Activated CD4-positive, alpha-beta memory T cell treated with anti-CD3 and anti-CD28 coated beads, Interleukin-2, amount 10 ng/mL, durations not matched to agents 7 days and 5 days (primary cell): ENCODE results near the gene VPS41. TPM values are rescaled to one million over a fixed set of nuclear protein-coding genes. Genes with fewer than 3 reads are reported as not detected.
"Not testable (repeated sequence)": the region's sequence is repeated elsewhere in the genome, so short reads cannot be mapped to it uniquely, and the experiment has no call there.

ENCODE experiments used
- CTCF ChIA-PET: fragments of 350-600 bp; sonication (Branson Sonifier 250); formaldehyde crosslinking; loops from one replicate; lab custom pipeline; 2021; ENCODE audit warnings: antibody characterized with exemption, inconsistent platforms; lab: Charles Lee
- POLR2A ChIA-PET: fragments of 350-600 bp; sonication (Branson Sonifier 250); formaldehyde crosslinking; loops from one replicate; lab custom pipeline; 2021; ENCODE audit warnings: antibody characterized with exemption; lab: Charles Lee
- DNase-seq: peaks from one replicate; pipeline ENCODE4 v3.0.0-alpha.2; 2020
- H3K27ac Mint-ChIP-seq: one replicate; pipeline ENCODE4 v1.8.0; 2021; ENCODE audit warnings: mild to moderate bottlenecking, mixed read lengths
- H3K27me3 Mint-ChIP-seq: one replicate; pipeline ENCODE4 v1.8.0; 2021; ENCODE audit warnings: mixed read lengths
- H3K36me3 Mint-ChIP-seq: one replicate; pipeline ENCODE4 v1.8.0; 2021; ENCODE audit warnings: low read depth, mixed read lengths
- H3K4me1 Mint-ChIP-seq: one replicate; pipeline ENCODE4 v1.8.0; 2021; ENCODE audit warnings: mixed read lengths
- H3K4me3 Mint-ChIP-seq: one replicate; pipeline ENCODE4 v1.8.0; 2021; ENCODE audit warnings: mild to moderate bottlenecking, mixed read lengths
- H3K9me3 Mint-ChIP-seq: one replicate; pipeline ENCODE4 v1.8.0; 2021; ENCODE audit warnings: mixed read lengths
- total RNA-seq, 2 experiments: library from RNA; stranded (reverse); gene quantifications; one replicate each; pipeline ENCODE4 v1.2.3, GENCODE V29; 2021

The VPS41 gene
- total RNA-seq, 2 experiments from 2014 or later, result 52.8 to 54.8 TPM

DNA sequence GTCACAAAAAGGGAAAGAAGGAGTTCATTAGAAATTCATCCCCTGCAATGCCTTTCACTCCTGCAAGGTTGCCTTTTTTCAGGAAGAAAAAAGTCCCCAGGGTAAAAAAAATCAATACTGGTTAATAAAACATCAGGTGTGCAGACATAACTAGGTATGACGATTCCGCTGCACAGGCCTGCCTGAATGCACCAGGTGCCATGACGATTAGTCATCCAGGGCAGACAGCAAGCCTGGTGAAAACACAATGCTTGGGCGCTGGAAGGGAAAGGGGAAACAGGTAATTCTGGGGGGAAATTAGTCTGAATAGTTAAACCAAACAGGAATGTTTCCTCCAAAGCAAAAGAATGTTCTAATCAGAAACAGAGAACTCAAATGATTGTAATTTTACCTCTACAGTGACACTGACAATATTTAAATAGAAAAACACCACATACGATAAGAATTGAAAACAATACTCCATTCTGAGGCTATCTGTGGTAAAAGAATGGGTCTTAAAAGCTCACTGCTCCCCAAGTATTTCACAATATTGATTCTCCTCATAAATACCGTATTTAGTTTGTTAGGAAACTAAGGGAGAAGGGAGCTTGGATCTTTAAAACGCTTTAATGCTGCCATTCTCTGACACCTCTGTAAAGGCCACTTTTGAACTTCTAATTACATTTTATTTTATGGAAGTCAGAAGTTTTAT is 45.2 kb downstream of the VPS41 start:
- H3K4me3 Mint-ChIP-seq, result no peak overlapping the region
- H3K27ac Mint-ChIP-seq, result no peak overlapping the region
- POLR2A ChIA-PET, result no interaction called here
- no peak for DNase-seq
- H3K36me3 Mint-ChIP-seq, result peaks cover 11% of the 10 kb centered on the region
- CTCF ChIA-PET, result no interaction called here
- no peaks in the 10 kb centered on the region for H3K4me1 Mint-ChIP-seq
- H3K9me3 Mint-ChIP-seq, result no peaks in the 10 kb centered on the region
- no peaks in the 10 kb centered on the region for H3K27me3 Mint-ChIP-seq

DNA sequence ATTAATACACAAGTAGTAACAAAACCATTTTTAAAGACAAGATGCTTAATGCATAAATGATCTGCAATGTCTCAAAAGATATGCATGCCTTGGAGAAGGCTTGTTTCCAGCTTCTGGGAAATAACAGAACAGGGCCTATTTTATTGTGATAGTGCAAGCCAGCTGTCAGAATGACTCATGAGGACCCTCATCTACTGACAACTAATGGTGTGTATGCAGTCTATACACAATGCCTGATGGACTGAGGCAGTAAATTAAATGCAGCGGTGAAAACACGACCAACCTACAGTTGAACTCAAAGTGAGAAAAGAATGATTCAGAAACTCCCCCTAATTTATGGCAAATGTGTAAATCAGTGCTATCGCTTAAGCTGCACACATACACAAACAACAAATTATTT is 46.3 kb downstream of the VPS41 start:
- Mint-ChIP-seq H3K27ac (no peak overlapping the region), H3K36me3 (peaks cover 11% of the 10 kb centered on the region), H3K4me3 (no peak overlapping the region), H3K27me3 (no peaks in the 10 kb centered on the region), H3K9me3 (no peaks in the 10 kb centered on the region), H3K4me1 (no peaks in the 10 kb centered on the region)
- DNase-seq, result no peak
- POLR2A ChIA-PET, result no interaction called here
- CTCF ChIA-PET, result no interaction called here

DNA sequence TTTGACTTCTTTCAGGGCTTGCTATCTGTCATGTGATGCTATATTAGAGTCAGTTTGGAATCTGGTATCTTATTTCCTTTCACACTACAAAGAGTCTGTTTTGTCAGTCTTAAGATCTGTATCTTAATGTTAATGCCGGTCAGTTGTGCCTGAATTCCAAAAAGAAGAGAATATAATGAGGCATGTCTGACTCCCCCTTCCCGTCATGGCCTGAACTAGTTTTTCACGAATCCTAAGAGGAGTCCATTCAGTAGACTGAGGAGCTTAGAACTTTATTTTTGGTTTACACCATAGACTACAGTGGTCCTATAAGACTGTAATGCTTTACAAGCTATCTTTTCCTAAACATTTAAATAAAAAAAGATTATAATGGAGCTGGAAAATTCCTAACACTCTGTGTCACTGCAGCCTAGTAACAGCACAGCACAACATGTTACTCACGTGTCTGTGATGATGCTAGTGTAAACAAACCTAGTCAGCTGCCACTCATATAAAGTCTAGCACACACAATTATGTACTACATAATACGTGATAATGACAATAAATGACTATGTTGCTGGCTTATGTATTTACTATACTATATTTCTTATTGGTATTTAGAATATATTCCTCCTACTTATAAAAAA is 50.6 kb downstream of the VPS41 start:
- H3K9me3 Mint-ChIP-seq, result no peaks in the 10 kb centered on the region
- no peaks in the 10 kb centered on the region for H3K27me3 Mint-ChIP-seq
- H3K27ac Mint-ChIP-seq, result no peak overlapping the region
- POLR2A ChIA-PET, result no interaction called here
- DNase-seq, result no peak
- peaks cover 11% of the 10 kb centered on the region for H3K36me3 Mint-ChIP-seq
- H3K4me1 Mint-ChIP-seq, result no peaks in the 10 kb centered on the region
- CTCF ChIA-PET, result interaction anchor here (0.9 kb wide), 1 partner anchor 18 kb away, joined by 3 read pairs; no protein-coding TSS in a partner anchor
- H3K4me3 Mint-ChIP-seq, result no peak overlapping the region

- ChIA-PET CTCF (no interaction called here), POLR2A (no interaction called here)
- Mint-ChIP-seq H3K36me3 (peaks cover 2% of the 10 kb centered on the region), H3K4me3 (no peak overlapping the region), H3K27ac (no peak overlapping the region), H3K9me3 (peaks cover 3% of the 10 kb centered on the region), H3K27me3 (no peaks in the 10 kb centered on the region), H3K4me1 (no peaks in the 10 kb centered on the region)
- DNase-seq, result no peak
Measured at GRCh38 chr7:38855867-38856266, 53.1 kb downstream of the VPS41 start.

DNA sequence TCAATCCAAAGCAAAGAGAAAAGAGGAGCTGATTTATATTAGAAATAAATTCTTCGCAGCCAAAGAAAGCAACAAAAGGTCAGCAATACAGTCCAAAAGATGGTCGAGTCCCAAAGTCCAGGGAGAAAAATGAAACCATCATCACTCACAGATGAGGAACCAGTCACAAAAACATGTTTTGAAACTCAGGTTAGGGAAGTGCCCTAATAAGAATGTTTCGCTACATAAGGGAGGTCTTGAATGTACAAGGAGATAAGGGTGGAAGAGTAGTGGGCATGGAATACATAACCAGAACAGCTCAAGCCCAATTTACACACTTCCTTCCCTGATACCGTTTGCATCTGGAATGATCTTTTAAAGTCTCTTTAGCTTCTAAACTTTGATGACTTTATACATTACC is 53.6 kb downstream of the VPS41 start:
- Mint-ChIP-seq H3K27me3 (no peaks in the 10 kb centered on the region), H3K4me1 (no peaks in the 10 kb centered on the region), H3K27ac (no peak overlapping the region), H3K36me3 (no peaks in the 10 kb centered on the region), H3K9me3 (peaks cover 3% of the 10 kb centered on the region), H3K4me3 (no peak overlapping the region)
- POLR2A ChIA-PET, result no interaction called here
- CTCF ChIA-PET, result interaction anchor here (0.7 kb wide), 1 partner anchor 364 kb away, joined by 3 read pairs; no protein-coding TSS in a partner anchor
- no peak for DNase-seq

- H3K4me1 Mint-ChIP-seq, H3K36me3 Mint-ChIP-seq, H3K27ac Mint-ChIP-seq, H3K27me3 Mint-ChIP-seq, H3K4me3 Mint-ChIP-seq, POLR2A ChIA-PET, DNase-seq, H3K9me3 Mint-ChIP-seq: not testable (repeated sequence)
- CTCF ChIA-PET, result interaction anchor here (0.7 kb wide), 1 partner anchor 363 kb away, joined by 3 read pairs; no protein-coding TSS in a partner anchor
Measured at GRCh38 chr7:38854947-38855346, 54.0 kb downstream of the VPS41 start.

DNA sequence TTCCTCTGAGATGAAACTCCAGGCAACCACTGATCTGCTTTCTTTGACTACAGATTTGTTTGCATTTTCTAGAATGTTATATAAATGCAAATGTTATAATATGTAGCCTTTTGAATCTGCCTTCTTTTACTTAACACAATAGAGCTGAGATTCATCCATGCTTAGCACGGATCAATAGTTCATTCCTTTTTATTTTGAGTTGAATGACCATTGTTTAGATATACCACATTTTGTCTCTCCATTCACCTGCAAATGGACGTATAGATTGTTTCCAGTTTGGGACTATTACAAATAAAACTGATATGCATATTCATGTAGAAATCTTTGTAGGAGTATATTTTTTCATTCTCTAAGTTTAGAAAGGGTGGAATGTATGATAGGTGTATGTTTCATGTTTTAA is 57.7 kb downstream of the VPS41 start:
- ChIA-PET POLR2A (no interaction called here), CTCF (no interaction called here)
- H3K36me3 Mint-ChIP-seq, result no peaks in the 10 kb centered on the region
- peaks cover 3% of the 10 kb centered on the region for H3K9me3 Mint-ChIP-seq
- H3K27me3 Mint-ChIP-seq, result no peaks in the 10 kb centered on the region
- no peak overlapping the region for H3K4me3 Mint-ChIP-seq
- H3K27ac Mint-ChIP-seq, result no peak overlapping the region
- no peak for DNase-seq
- no peaks in the 10 kb centered on the region for H3K4me1 Mint-ChIP-seq

GRCh38 chr7:38846280-38846679 is 62.7 kb downstream of the VPS41 start:
- POLR2A ChIA-PET, result no interaction called here
- H3K36me3 Mint-ChIP-seq, result no peaks in the 10 kb centered on the region
- no peak for DNase-seq
- no peaks in the 10 kb centered on the region for H3K9me3 Mint-ChIP-seq
- H3K27me3 Mint-ChIP-seq, result no peaks in the 10 kb centered on the region
- CTCF ChIA-PET, result no interaction called here
- H3K27ac Mint-ChIP-seq, result no peak overlapping the region
- H3K4me1 Mint-ChIP-seq, result no peaks in the 10 kb centered on the region
- no peak overlapping the region for H3K4me3 Mint-ChIP-seq

DNA sequence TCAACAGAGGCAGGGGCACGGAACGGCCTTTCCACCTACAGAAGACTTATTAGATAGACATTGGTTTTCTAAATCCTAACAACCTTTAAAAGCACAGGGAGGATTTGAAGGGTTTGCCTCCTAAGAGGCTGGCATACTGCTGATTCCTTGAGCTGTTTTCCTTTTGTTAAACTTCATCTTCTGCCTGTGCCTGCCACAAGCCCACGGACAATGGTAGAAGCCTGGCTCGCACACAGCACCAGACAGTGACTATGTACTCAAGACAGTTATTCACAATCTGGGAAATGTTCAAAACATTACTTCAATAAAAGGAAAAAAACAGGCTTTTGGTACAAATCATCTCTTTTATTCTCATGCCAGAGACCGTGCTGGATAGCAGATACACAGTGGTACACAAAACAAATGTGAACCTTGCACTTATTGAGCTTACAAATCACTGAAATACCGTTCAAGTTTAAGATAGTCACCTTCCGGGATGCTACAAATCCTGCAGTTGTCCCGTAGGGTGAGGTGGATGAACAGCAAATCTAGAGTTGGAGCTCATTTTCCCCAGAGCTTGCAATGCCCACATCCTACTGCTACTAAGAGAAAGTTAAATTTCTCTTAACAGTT is 63.9 kb downstream of the VPS41 start:
- Mint-ChIP-seq H3K9me3 (no peaks in the 10 kb centered on the region), H3K36me3 (no peaks in the 10 kb centered on the region), H3K4me1 (no peaks in the 10 kb centered on the region), H3K27me3 (no peaks in the 10 kb centered on the region), H3K27ac (no peak overlapping the region), H3K4me3 (no peak overlapping the region)
- DNase-seq, result no peak
- CTCF ChIA-PET, result no interaction called here
- POLR2A ChIA-PET, result interaction anchor here (0.8 kb wide), 1 partner anchor 755 kb away, joined by 3 read pairs; no protein-coding TSS in a partner anchor

GRCh38 chr7:38842746-38843145 is 66.2 kb downstream of the VPS41 start:
- CTCF ChIA-PET, result no interaction called here

DNA sequence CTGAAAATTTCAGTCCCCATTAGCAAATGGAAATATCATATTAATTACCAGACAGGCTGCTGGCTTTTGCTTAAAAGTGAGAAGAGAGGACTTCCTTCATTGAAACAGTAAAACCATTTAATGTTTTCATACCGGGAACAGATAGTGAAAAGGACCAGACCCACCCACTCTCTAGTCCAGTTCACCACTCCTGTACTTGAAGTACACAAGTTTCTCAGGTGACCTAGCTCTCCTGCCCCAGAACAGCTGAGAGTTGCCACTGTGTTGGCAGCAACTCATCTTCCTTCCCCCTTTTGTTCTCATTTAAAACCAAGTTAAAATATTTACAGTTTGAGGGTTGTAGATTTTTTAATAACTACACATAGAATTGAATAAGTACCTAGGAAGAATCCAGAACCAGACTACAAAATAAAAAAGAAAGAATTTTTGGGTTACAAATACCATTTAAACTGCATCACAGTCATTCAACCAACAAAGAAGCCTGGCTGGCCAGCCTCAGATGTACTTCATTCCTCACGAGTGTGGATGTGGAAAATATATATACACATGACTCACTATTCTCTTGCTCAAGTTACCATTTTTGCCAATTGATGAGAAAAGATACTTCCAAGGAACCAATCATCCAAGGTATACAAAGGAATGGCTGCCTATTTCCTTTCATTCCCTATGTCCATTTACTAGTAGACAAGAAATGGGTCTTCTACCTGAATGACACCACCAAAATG is 68.1 kb downstream of the VPS41 start:
- H3K4me1 Mint-ChIP-seq, result no peaks in the 10 kb centered on the region
- H3K36me3 Mint-ChIP-seq, result no peaks in the 10 kb centered on the region
- POLR2A ChIA-PET, result no interaction called here
- CTCF ChIA-PET, result no interaction called here
- H3K27me3 Mint-ChIP-seq, result no peaks in the 10 kb centered on the region
- no peak for DNase-seq
- H3K27ac Mint-ChIP-seq, result no peak overlapping the region
- H3K9me3 Mint-ChIP-seq, result no peaks in the 10 kb centered on the region
- no peak overlapping the region for H3K4me3 Mint-ChIP-seq

More at GRCh38 chr7:38842746-38843145, 66.2 kb downstream of the VPS41 start:
- no peak overlapping the region for H3K27ac Mint-ChIP-seq
- H3K4me1 Mint-ChIP-seq, result no peaks in the 10 kb centered on the region
- no peaks in the 10 kb centered on the region for H3K27me3 Mint-ChIP-seq
- H3K9me3 Mint-ChIP-seq, result no peaks in the 10 kb centered on the region
- POLR2A ChIA-PET, result interaction anchor here (0.8 kb wide), 1 partner anchor 9 kb away, joined by 3 read pairs; no protein-coding TSS in a partner anchor
- DNase-seq, result no peak
- no peak overlapping the region for H3K4me3 Mint-ChIP-seq
- no peaks in the 10 kb centered on the region for H3K36me3 Mint-ChIP-seq

- POLR2A ChIA-PET, result no interaction called here
- no peaks in the 10 kb centered on the region for H3K27me3 Mint-ChIP-seq
- CTCF ChIA-PET, result no interaction called here
- no peak overlapping the region for H3K27ac Mint-ChIP-seq
- H3K4me1 Mint-ChIP-seq, result no peaks in the 10 kb centered on the region
- H3K36me3 Mint-ChIP-seq, result no peaks in the 10 kb centered on the region
- H3K9me3 Mint-ChIP-seq, result no peaks in the 10 kb centered on the region
- DNase-seq, result no peak
- H3K4me3 Mint-ChIP-seq, result no peak overlapping the region
Measured at GRCh38 chr7:38839851-38840250, 69.1 kb downstream of the VPS41 start.
